HepG2 (cell line): ENCODE measurements around the gene OR6X1. TPM values are rescaled to one million over a fixed set of nuclear protein-coding genes. Genes with fewer than 3 reads are reported as not detected.

Source experiments
- ATAC-seq: fragments of 200-7000 bp; cut with Tn5 transposase; 3 replicates; pipeline ENCODE4 v1.9.1; 2020; ENCODE audit warnings: mild to moderate bottlenecking, moderate library complexity
- BruUV-seq: library from RNA; stranded (reverse); fragments of 400-500 nt; replicated peaks from 2 replicates; lab custom pipeline; 2021; lab: Mats Ljungman, UMichigan
- CTCF ChIA-PET: fragments of 300-600 bp; formaldehyde crosslinking; extraction: SDS; loops from one replicate; lab custom pipeline; 2021; ENCODE audit warnings: low total read pairs, inconsistent platforms, low intra/inter-chr PET ratio; lab: Yijun Ruan, JAX
- POLR2A ChIA-PET: fragments of 350-600 bp; sonication (Branson Sonifier 250); formaldehyde crosslinking; loops from one replicate; lab custom pipeline; 2020; ENCODE audit warnings: antibody characterized with exemption, inconsistent platforms; lab: Yijun Ruan, JAX
- DNase-seq: peaks from one replicate; pipeline ENCODE4 v3.0.0-alpha.2; 2015; ENCODE audit warnings: low spot score
- FAIRE-seq: peaks from 3 replicates; lab custom pipeline; 2011; peaks lifted over from hg19 to GRCh38; lab: Jason Lieb, UNC
- H2AFZ ChIP-seq: one replicate; pipeline ENCODE4 v1.6.1; 2011; ENCODE audit warnings: low read length, inconsistent platforms
- H3K27ac ChIP-seq: fragments of 300-600 bp; 3 replicates; pipeline ENCODE4 v1.8.0; 2011; ENCODE audit warnings: mixed run types, mild to moderate bottlenecking, mixed read lengths, low read length, inconsistent platforms; ENCODE audit not compliant: insufficient read depth; ENCODE audit errors: extremely low read length
- H3K27me3 ChIP-seq, 2 experiments: fragments of 200-600 bp in 1 of 2; 2 replicates in 1 of 2; 3 replicates in 1 of 2; pipeline versions ENCODE4 v1.6.0 to v1.8.0; 2011; ENCODE audit warnings: low read length in 2 of 2, mild to moderate bottlenecking in 2 of 2, moderate library complexity in 2 of 2, inconsistent platforms in 1 of 2; ENCODE audit not compliant: insufficient read depth in 2 of 2, control insufficient read depth in 1 of 2
- H3K36me3 ChIP-seq, 2 experiments: fragments of 200-600 bp in 1 of 2; replicated peaks in 1 of 2; 2 replicates in 1 of 2; 3 replicates in 1 of 2; pipeline versions ENCODE4 v1.5.1 to v1.8.0; 2011; ENCODE audit warnings: low read length in 2 of 2, inconsistent platforms in 1 of 2; ENCODE audit not compliant: insufficient read depth in 2 of 2, control insufficient read depth in 1 of 2
- H3K4me1 ChIP-seq: 2 replicates; pipeline ENCODE4 v1.5.1; 2012; ENCODE audit warnings: low read length, inconsistent platforms; ENCODE audit not compliant: insufficient read depth
- H3K4me2 ChIP-seq: 2 replicates; pipeline ENCODE4 v1.6.0; 2011; ENCODE audit warnings: low read depth, low read length, inconsistent platforms
- H3K4me3 ChIP-seq, 3 experiments: fragments of 200-600 bp in 1 of 3; sonication (generic), shearing (Covaris generic) in 1 of 3; replicated peaks in 1 of 3; 2 replicates each; pipeline ENCODE4 v1.5.1; 2011 to 2016; ENCODE audit warnings: low read length in 3 of 3, inconsistent platforms in 2 of 3, low read depth in 2 of 3, mild to moderate bottlenecking in 2 of 3, control low read depth in 1 of 3, mixed read lengths in 1 of 3; ENCODE audit not compliant: insufficient read depth in 1 of 3
- H3K79me2 ChIP-seq: one replicate; pipeline ENCODE4 v1.6.1; 2011; ENCODE audit warnings: low read length, inconsistent platforms; ENCODE audit not compliant: insufficient read depth
- H3K9ac ChIP-seq: 2 replicates; pipeline ENCODE4 v1.6.0; 2011; ENCODE audit warnings: mild to moderate bottlenecking, low read depth, low read length, inconsistent platforms; ENCODE audit not compliant: insufficient read depth
- H3K9me3 ChIP-seq: 2 replicates; pipeline ENCODE4 v1.5.1; 2012; ENCODE audit warnings: mild to moderate bottlenecking, low read length
- H4K20me1 ChIP-seq: 2 replicates; pipeline ENCODE4 v1.6.0; 2011; ENCODE audit warnings: inconsistent platforms, mild to moderate bottlenecking, low read length, moderate library complexity; ENCODE audit not compliant: insufficient read depth
- HDAC6 ChIP-seq: fragments of 200-600 bp; sonication (generic); IDR thresholded peaks from 2 replicates; pipeline ENCODE4 v1.7.0; 2017; ENCODE audit warnings: mild to moderate bottlenecking, antibody characterized with exemption, low read length, low read depth
- KLF6 ChIP-seq: IDR thresholded peaks from 2 replicates; pipeline ENCODE4 v1.8.0; 2016; ENCODE audit warnings: missing biosample characterization, missing genetic modification reagents
- PHF20 ChIP-seq: sonication (generic); formaldehyde crosslinking; IDR thresholded peaks from 2 replicates; pipeline ENCODE4 v1.5.0; 2020; ENCODE audit warnings: mild to moderate bottlenecking, missing genetic modification reagents
- REL ChIP-seq: sonication (generic); formaldehyde crosslinking; conservative IDR thresholded peaks from 2 replicates; pipeline ENCODE4 v1.8.0; 2022; ENCODE audit warnings: mild to moderate bottlenecking, missing genetic modification reagents, moderate library complexity
- SMAD1 ChIP-seq: sonication (generic); formaldehyde crosslinking; IDR thresholded peaks from 2 replicates; pipeline ENCODE4 v1.4.0; 2020; ENCODE audit warnings: missing genetic modification reagents, low read depth, mild to moderate bottlenecking, borderline replicate concordance
- SNAPC2 ChIP-seq: sonication (generic); formaldehyde crosslinking; IDR thresholded peaks from 2 replicates; pipeline ENCODE4 v1.8.1; 2022; ENCODE audit warnings: mild to moderate bottlenecking, missing genetic modification reagents
- ZBTB7B ChIP-seq: sonication (generic); formaldehyde crosslinking; IDR thresholded peaks from 2 replicates; pipeline ENCODE4 v1.4.0; 2020; ENCODE audit warnings: missing genetic modification reagents
- ZNF382 ChIP-seq: sonication (generic); formaldehyde crosslinking; IDR thresholded peaks from 2 replicates; pipeline ENCODE4 v1.5.0; 2020; ENCODE audit warnings: missing genetic modification reagents, mild to moderate bottlenecking, borderline replicate concordance
- ZNF670 ChIP-seq: sonication (generic); formaldehyde crosslinking; IDR thresholded peaks from 2 replicates; pipeline ENCODE4 v1.8.0; 2022; ENCODE audit warnings: mild to moderate bottlenecking, missing genetic modification reagents, borderline replicate concordance
- ZNF720 ChIP-seq: sonication (generic); formaldehyde crosslinking; IDR thresholded peaks from 2 replicates; pipeline ENCODE4 v1.4.0; 2020; ENCODE audit warnings: missing genetic modification reagents
- ZNF878 ChIP-seq: sonication (generic); formaldehyde crosslinking; IDR thresholded peaks from 2 replicates; pipeline ENCODE4 v1.8.1; 2023; ENCODE audit warnings: mild to moderate bottlenecking, missing genetic modification reagents, moderate library complexity
- WGBS: methylation state at CpG from one replicate; pipeline ENCODE4 v1.1.6; 2017; ENCODE audit warnings: low lambda C conversion rate; 5-methylcytosine and 5-hydroxymethylcytosine counted together
- in situ Hi-C: cut with HindIII; loops from 2 replicates; pipeline ENCODE4 v1.10.0; 2017; ENCODE audit warnings: low pct_unique_long_range_greater_than_20kb; ENCODE audit not compliant: extremely low pct_ligation_motif_present
- intact Hi-C: fragments of 100-400 bp; cut with micrococcal nuclease; formaldehyde crosslinking; loops from one replicate; pipeline ENCODE4 v1.10.0; 2022; ENCODE audit not compliant: unreplicated experiment
- polyA plus RNA-seq, 8 experiments: library from polyadenylated mRNA; depleted of rRNA in 3 of 8; stranded (reverse) in 7 of 8; unstranded in 1 of 8; fragments of >200 nt; fragmentation: Illumina TruSeq in 4 of 8; extraction: Trizol in 4 of 8; gene quantifications; 2 replicates each; pipeline versions ENCODE4 v1.2.1 to v1.2.3, GENCODE V29; 2011 to 2016; ENCODE audit warnings: low read depth in 4 of 8, missing spikeins in 1 of 8, mixed read lengths in 1 of 8; ENCODE audit not compliant: insufficient read depth in 1 of 8
- total RNA-seq, 5 experiments: library from RNA; depleted of rRNA; stranded (reverse); fragments of >200 nt; fragmentation: Illumina TruSeq; extraction: Trizol; gene quantifications; 2 replicates each; pipeline ENCODE4 v1.2.3, GENCODE V29; 2016; ENCODE audit warnings: low read depth in 1 of 5
- TF ChIP-seq, protein P1 (sequence below): IDR thresholded peaks from 2 replicates; pipeline ENCODE4 v1.6.1; 2012; ENCODE audit warnings: low read length, improper control_type of control experiment
- TF ChIP-seq, protein P2 (sequence below): sonication (generic); formaldehyde crosslinking; IDR thresholded peaks from 2 replicates; pipeline ENCODE4 v1.4.0; 2020; ENCODE audit warnings: missing genetic modification reagents, borderline replicate concordance
- TF ChIP-seq, protein P3 (sequence below): sonication (generic); formaldehyde crosslinking; IDR thresholded peaks from 2 replicates; pipeline ENCODE4 v1.5.0; 2020; ENCODE audit warnings: missing genetic modification reagents, mild to moderate bottlenecking, borderline replicate concordance
- TF ChIP-seq, protein P4 (sequence below): sonication (generic); formaldehyde crosslinking; IDR thresholded peaks from 2 replicates; pipeline ENCODE4 v1.5.0; 2020; ENCODE audit warnings: mild to moderate bottlenecking, missing genetic modification reagents, borderline replicate concordance

The OR6X1 gene
- total and polyA plus RNA-seq, 2 of the 13 experiments (the other 11 are each of a cell fraction or from before 2014, with no cell fraction given) = not detected

DNA sequence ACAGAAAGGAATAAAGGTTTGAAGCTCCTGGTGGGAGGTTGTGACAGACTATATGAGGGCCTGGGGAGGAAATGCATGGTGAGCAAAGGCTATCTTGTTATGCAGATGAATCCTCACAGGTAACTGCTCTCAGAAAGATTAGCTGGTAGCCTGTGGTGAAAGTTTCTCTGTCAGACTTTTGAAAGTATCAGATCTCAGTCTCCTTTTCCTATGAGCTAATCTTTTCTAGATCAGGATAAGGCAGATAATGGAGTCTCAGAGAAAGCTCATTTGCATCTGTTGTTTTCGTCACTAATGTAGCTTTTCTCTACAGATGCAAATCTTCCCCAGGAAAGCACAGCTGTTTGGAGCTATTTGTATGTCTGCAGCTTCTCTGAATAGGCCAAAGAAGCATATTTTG, 21.0 kb upstream of the OR6X1 start:
- intact Hi-C loops (no loop called here), in situ Hi-C loops (no loop called here)
- no peak overlapping the region for H2AFZ ChIP-seq
- DNase-seq (no peak), FAIRE-seq (no peak), ATAC-seq (no peak)
- H3K9ac ChIP-seq = no peak overlapping the region
- H4K20me1 ChIP-seq = no peaks in the 10 kb centered on the region
- BruUV-seq = no TSS peak
- H3K27ac ChIP-seq = no peak overlapping the region
- ChIA-PET POLR2A (no interaction called here), CTCF (no interaction called here)
- H3K9me3 ChIP-seq = no peaks in the 10 kb centered on the region
- no peaks in the 10 kb centered on the region for H3K27me3 ChIP-seq
- WGBS = 0% methylated on average over 1 of the region's 1 CpG
- H3K36me3 ChIP-seq = no peaks in the 10 kb centered on the region
- H3K4me1 ChIP-seq = no peaks in the 10 kb centered on the region
- no peak overlapping the region for H3K4me2 ChIP-seq
- no peaks in the 10 kb centered on the region for H3K79me2 ChIP-seq
- no peak overlapping the region for H3K4me3 ChIP-seq
- TF ChIP-seq, protein P1, sequence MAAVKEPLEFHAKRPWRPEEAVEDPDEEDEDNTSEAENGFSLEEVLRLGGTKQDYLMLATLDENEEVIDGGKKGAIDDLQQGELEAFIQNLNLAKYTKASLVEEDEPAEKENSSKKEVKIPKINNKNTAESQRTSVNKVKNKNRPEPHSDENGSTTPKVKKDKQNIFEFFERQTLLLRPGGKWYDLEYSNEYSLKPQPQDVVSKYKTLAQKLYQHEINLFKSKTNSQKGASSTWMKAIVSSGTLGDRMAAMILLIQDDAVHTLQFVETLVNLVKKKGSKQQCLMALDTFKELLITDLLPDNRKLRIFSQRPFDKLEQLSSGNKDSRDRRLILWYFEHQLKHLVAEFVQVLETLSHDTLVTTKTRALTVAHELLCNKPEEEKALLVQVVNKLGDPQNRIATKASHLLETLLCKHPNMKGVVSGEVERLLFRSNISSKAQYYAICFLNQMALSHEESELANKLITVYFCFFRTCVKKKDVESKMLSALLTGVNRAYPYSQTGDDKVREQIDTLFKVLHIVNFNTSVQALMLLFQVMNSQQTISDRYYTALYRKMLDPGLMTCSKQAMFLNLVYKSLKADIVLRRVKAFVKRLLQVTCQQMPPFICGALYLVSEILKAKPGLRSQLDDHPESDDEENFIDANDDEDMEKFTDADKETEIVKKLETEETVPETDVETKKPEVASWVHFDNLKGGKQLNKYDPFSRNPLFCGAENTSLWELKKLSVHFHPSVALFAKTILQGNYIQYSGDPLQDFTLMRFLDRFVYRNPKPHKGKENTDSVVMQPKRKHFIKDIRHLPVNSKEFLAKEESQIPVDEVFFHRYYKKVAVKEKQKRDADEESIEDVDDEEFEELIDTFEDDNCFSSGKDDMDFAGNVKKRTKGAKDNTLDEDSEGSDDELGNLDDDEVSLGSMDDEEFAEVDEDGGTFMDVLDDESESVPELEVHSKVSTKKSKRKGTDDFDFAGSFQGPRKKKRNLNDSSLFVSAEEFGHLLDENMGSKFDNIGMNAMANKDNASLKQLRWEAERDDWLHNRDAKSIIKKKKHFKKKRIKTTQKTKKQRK = no peak
- TF ChIP-seq SNAPC2 (CRISPR knock-in tag) (no peak), ZNF878 (no peak), HDAC6 (no peak), REL (CRISPR knock-in tag) (no peak), ZBTB7B (CRISPR knock-in tag) (no peak), KLF6 (CRISPR knock-in tag) (no peak), PHF20 (CRISPR knock-in tag) (no peak), SMAD1 (CRISPR knock-in tag) (no peak), ZNF670 (CRISPR knock-in tag) (no peak), ZNF720 (CRISPR knock-in tag) (no peak), ZNF382 (CRISPR knock-in tag) (no peak)
- TF ChIP-seq, protein P2, sequence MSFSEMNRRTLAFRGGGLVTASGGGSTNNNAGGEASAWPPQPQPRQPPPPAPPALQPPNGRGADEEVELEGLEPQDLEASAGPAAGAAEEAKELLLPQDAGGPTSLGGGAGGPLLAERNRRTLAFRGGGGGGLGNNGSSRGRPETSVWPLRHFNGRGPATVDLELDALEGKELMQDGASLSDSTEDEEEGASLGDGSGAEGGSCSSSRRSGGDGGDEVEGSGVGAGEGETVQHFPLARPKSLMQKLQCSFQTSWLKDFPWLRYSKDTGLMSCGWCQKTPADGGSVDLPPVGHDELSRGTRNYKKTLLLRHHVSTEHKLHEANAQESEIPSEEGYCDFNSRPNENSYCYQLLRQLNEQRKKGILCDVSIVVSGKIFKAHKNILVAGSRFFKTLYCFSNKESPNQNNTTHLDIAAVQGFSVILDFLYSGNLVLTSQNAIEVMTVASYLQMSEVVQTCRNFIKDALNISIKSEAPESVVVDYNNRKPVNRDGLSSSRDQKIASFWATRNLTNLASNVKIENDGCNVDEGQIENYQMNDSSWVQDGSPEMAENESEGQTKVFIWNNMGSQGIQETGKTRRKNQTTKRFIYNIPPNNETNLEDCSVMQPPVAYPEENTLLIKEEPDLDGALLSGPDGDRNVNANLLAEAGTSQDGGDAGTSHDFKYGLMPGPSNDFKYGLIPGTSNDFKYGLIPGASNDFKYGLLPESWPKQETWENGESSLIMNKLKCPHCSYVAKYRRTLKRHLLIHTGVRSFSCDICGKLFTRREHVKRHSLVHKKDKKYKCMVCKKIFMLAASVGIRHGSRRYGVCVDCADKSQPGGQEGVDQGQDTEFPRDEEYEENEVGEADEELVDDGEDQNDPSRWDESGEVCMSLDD (CRISPR knock-in tag) = no peak
- TF ChIP-seq, protein P3, sequence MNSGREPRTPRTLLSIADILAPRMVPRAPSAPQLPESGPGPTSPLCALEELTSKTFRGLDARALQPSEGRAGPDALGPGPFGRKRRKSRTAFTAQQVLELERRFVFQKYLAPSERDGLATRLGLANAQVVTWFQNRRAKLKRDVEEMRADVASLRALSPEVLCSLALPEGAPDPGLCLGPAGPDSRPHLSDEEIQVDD = no peak
- TF ChIP-seq, protein P4, sequence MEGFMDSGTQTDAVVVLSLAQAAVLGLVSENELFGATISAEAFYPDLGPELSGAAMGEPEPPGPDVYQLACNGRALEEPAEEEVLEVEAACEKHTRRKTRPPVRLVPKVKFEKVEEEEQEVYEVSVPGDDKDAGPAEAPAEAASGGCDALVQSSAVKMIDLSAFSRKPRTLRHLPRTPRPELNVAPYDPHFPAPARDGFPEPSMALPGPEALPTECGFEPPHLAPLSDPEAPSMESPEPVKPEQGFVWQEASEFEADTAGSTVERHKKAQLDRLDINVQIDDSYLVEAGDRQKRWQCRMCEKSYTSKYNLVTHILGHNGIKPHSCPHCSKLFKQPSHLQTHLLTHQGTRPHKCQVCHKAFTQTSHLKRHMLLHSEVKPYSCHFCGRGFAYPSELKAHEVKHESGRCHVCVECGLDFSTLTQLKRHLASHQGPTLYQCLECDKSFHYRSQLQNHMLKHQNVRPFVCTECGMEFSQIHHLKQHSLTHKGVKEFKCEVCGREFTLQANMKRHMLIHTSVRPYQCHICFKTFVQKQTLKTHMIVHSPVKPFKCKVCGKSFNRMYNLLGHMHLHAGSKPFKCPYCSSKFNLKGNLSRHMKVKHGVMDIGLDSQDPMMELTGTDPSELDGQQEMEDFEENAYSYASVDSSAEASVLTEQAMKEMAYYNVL (CRISPR knock-in tag) = no peak
